Measurements from ENCODE around the gene EXOC4.

- TF ChIP-seq CTCF (IDR thresholded peaks at IDR 0.05) (no peak), POLR2A (IDR thresholded peaks at IDR 0.05) (no peak)
Observed at GRCh38 chr7:133528796-133529195, 275.9 kb downstream of the EXOC4 start.

Data from lower leg skin (tissue), 3 donors.